PFSK-1 (cell line): ENCODE data around the gene TNP2.

Experiments
- FOXP2 ChIP-seq: optimal IDR thresholded peaks from 2 replicates; pipeline ENCODE3; 2011; ENCODE audit warnings: borderline replicate concordance, control low read depth, inconsistent platforms; ENCODE audit not compliant: insufficient read depth; ENCODE audit errors: extremely low read length, extremely low read depth
- POLR2AphosphoS5 ChIP-seq: IDR thresholded peaks from 2 replicates; pipeline ENCODE4 v1.6.1; 2012; ENCODE audit warnings: low read depth, mild to moderate bottlenecking, control low read depth, low read length, moderate library complexity
- SIN3A ChIP-seq: IDR thresholded peaks from 2 replicates; pipeline ENCODE4 v1.6.1; 2012; ENCODE audit warnings: mild to moderate bottlenecking, low read length, moderate library complexity, borderline replicate concordance; ENCODE audit not compliant: insufficient read depth
- TAF1 ChIP-seq: IDR thresholded peaks from 2 replicates; pipeline ENCODE4 v1.6.1; 2012; ENCODE audit warnings: low read length, control low read depth, borderline replicate concordance; ENCODE audit not compliant: insufficient read depth
- TF ChIP-seq, protein P1 (sequence below), 2 experiments: IDR thresholded peaks; 2 replicates each; pipeline versions ENCODE4 v1.6.1 to v1.8.0; 2011 to 2012; ENCODE audit warnings: low read depth in 2 of 2, low read length in 2 of 2, control low read depth in 1 of 2, inconsistent platforms in 1 of 2, mild to moderate bottlenecking in 1 of 2, moderate library complexity in 1 of 2; ENCODE audit not compliant: insufficient read depth in 1 of 2

Gene TNP2

DNA sequence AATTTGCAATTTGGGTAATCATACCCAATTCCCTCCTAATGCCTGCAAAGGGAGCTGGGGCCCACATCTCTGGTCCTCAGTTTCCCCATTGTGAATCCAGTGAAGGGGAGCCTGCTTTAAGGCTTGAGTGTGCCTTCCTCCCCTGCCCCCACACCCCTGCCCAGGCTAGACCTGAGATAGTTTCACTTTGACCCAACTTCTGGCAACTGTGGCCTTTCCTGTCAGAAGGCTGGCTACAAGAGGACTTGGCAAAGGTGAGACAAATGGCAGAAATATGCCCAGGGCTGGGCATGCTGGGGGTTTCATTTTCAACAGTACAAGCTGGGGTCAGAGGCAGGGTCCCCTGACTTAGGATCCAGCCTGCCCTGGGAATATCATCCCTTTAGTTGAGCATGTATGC is 23.1 kb downstream of the TNP2 start:
- TF ChIP-seq FOXP2 (no peak), POLR2AphosphoS5 (no peak), TAF1 (no peak), SIN3A (no peak)
- TF ChIP-seq, protein P1, sequence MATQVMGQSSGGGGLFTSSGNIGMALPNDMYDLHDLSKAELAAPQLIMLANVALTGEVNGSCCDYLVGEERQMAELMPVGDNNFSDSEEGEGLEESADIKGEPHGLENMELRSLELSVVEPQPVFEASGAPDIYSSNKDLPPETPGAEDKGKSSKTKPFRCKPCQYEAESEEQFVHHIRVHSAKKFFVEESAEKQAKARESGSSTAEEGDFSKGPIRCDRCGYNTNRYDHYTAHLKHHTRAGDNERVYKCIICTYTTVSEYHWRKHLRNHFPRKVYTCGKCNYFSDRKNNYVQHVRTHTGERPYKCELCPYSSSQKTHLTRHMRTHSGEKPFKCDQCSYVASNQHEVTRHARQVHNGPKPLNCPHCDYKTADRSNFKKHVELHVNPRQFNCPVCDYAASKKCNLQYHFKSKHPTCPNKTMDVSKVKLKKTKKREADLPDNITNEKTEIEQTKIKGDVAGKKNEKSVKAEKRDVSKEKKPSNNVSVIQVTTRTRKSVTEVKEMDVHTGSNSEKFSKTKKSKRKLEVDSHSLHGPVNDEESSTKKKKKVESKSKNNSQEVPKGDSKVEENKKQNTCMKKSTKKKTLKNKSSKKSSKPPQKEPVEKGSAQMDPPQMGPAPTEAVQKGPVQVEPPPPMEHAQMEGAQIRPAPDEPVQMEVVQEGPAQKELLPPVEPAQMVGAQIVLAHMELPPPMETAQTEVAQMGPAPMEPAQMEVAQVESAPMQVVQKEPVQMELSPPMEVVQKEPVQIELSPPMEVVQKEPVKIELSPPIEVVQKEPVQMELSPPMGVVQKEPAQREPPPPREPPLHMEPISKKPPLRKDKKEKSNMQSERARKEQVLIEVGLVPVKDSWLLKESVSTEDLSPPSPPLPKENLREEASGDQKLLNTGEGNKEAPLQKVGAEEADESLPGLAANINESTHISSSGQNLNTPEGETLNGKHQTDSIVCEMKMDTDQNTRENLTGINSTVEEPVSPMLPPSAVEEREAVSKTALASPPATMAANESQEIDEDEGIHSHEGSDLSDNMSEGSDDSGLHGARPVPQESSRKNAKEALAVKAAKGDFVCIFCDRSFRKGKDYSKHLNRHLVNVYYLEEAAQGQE (IDR thresholded peaks at IDR 0.05; ENCODE audit: insufficient read depth in 1 of 2, low read depth in 2 of 2, low read length in 2 of 2) = no peak

- TF ChIP-seq FOXP2 = no peak
- no peak for TF ChIP-seq SIN3A
- TF ChIP-seq TAF1 = no peak
- TF ChIP-seq, protein P1 (IDR thresholded peaks at IDR 0.05; ENCODE audit: insufficient read depth in 1 of 2, low read depth in 2 of 2, low read length in 2 of 2) = no peak
- no peak for TF ChIP-seq POLR2AphosphoS5
Observed at GRCh38 chr16:11245222-11245737, 23.8 kb downstream of the TNP2 start.

- TF ChIP-seq TAF1 (no peak), SIN3A (no peak), FOXP2 (no peak), POLR2AphosphoS5 (no peak)
- TF ChIP-seq, protein P1 (IDR thresholded peaks at IDR 0.05; ENCODE audit: insufficient read depth in 1 of 2, low read depth in 2 of 2, low read length in 2 of 2) = no peak
Observed at GRCh38 chr16:11242658-11243057, 26.5 kb downstream of the TNP2 start.

- TF ChIP-seq TAF1 (no peak), SIN3A (no peak), FOXP2 (no peak), POLR2AphosphoS5 (no peak)
- TF ChIP-seq, protein P1 (IDR thresholded peaks at IDR 0.05; ENCODE audit: insufficient read depth in 1 of 2, low read depth in 2 of 2, low read length in 2 of 2) = no peak
Observed at GRCh38 chr16:11241480-11242204, 27.5 kb downstream of the TNP2 start.
